Activated CD8-positive, alpha-beta memory T cell treated with anti-CD3 and anti-CD28 coated beads, Interleukin-2, amount 50 U/mL, for 24 hours (primary cell): Measurements from ENCODE around the gene PDZD11.
"Not testable (repeated sequence)": the region's sequence is repeated elsewhere in the genome, so short reads cannot be mapped to it uniquely, and the experiment has no call there.

Source experiments
- DNase-seq: peaks from one replicate; pipeline ENCODE4 v3.0.0-alpha.2; 2020; ENCODE audit errors: extremely low read depth

PDZD11 gene, protein sequence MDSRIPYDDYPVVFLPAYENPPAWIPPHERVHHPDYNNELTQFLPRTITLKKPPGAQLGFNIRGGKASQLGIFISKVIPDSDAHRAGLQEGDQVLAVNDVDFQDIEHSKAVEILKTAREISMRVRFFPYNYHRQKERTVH

DNA sequence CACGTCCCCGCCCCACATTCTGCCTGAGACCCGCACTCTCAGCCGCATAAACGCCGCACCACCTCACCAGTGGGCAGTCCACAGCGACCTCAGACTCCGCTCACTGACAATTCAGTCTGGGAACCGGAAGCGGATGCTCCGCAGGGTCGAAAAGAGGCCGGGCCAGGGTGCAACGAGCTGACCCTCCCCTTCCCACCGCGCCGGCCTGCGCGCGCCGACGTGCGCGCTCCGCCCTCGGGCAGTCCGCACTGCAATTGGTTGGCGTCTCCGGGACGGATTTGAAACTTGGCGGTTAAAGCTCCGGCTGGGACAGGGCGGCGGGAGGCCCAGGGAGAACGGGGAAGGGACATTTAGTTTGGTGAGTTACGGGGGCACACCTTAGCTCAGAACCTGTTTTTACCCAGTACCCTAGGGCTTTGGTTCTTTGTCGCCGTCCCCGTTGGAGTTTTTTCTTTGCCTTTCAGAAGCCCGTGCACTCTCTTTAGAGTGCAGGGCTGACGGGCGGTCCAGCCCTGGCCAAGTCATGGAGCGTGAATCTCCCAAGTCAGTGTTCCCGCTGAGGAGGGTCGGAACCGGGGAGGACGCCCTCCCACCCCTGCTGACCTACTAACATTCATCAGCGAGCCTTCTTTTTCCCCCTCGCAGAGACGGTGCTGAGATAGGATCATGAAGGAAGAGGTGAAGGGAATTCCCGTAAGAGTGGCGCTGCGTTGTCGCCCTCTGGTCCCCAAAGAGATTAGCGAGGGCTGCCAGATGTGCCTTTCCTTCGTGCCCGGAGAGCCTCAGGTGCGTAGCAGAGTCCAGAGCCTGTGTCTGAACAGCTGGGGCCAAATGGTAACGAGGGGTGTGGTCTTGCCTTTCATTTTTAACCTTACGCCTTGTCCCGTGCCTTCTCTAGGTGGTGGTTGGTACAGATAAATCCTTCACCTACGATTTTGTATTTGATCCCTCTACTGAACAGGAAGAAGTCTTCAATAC is at the start of gene PDZD11, which contains the start of gene KIF4A:
PDZD11 (minus strand) TSS at position 135 of the 978 bp plus-strand sequence. CDS start 586 bp downstream, outside the sequence.
KIF4A (plus strand) TSS at position 312 of the 978 bp plus-strand sequence; CDS start at position 667, 355 bp downstream.
- peak; percentile 44 for DNase-seq

- DNase-seq: no peak
These were observed 48.6 kb upstream of the PDZD11 start for GRCh38 chrX:70338290-70338689.

GRCh38 chrX:70336767-70337166 is 47.0 kb upstream of the PDZD11 start:
- no peak for DNase-seq

DNA sequence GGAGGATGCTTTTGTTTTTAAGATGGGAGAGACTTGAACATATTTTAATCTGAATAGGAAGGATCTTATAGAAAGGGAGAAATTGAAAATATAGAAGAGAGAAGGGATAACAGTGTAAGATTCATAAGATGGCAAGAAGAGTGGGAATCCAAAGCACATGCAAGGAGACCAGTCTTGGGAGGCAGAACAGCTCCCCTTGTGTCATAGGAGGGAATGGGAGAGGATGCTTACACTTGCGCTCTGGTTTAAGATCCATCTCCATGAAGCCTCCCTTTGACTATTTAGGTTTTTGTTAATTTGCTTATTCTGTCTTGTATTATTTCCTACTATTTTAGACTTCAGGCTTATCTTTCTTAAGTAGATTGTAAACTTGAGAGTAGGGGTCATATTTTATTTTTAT is 42.9 kb upstream of the PDZD11 start:
- no peak for DNase-seq

- DNase-seq: no peak
These were observed 41.4 kb upstream of the PDZD11 start for GRCh38 chrX:70331161-70331560.

DNA sequence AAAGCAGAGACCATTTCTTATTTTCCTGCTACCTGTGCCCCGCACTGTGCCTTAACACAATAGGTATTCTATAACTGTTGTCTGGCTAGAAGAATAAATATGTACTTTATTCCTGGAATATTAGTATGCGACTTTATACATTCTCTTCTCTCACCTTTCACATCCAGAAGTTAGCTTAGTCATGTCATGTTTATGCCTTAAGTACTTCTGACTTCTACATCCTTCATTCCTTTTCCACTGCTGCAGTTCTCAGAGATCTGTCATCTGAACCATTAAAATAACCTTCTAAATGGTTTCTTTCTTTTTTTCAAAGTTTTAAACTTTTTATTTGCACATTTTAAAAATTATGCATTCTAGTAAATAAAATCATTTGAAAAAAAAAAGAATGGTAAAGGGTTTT is 34.6 kb upstream of the PDZD11 start:
- no peak for DNase-seq

GRCh38 chrX:70323628-70324027 is 33.9 kb upstream of the PDZD11 start:
- DNase-seq: not testable (repeated sequence)

DNA sequence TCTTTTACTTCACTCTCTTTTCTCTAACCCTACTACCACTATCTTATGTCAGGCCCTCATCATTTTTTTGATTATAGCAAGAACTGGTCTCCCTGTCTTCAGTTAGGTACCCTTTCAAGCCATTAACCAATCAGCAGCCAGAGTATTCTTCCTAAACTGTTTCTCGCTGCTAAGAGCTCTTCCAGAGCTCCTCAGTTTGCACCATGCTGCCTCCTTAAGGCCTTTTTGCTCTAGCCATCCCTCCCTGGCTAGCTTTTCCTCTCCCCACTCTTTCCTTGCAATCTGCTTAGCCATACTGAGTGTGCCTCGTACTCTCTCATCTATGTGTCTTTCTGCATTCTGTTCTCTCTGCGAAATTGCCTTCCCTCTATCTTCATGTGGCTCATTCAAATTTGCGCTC is 33.1 kb upstream of the PDZD11 start:
- DNase-seq: no peak

DNA sequence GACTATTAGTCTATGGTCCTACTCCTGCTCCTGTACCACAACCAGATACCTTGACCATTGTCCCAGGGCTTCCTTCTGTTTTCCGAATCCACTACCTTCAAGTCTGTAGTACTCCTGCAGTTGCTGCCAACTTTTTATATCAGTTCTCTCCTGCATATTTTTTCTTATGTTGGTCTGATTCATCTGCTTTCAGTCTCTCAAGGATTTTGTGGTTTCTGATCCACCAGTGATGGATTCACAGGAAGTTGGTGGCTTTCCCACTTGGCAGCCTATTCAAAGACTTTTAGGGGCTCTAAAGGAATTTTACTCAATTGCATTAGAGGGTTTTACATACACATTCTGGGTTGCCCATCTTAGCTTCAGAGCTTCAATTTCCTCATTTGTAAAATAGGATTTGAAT is 23.8 kb upstream of the PDZD11 start:
- no peak for DNase-seq

- DNase-seq: no peak
These were observed 12.0 kb upstream of the PDZD11 start for GRCh38 chrX:70301716-70302115.

DNA sequence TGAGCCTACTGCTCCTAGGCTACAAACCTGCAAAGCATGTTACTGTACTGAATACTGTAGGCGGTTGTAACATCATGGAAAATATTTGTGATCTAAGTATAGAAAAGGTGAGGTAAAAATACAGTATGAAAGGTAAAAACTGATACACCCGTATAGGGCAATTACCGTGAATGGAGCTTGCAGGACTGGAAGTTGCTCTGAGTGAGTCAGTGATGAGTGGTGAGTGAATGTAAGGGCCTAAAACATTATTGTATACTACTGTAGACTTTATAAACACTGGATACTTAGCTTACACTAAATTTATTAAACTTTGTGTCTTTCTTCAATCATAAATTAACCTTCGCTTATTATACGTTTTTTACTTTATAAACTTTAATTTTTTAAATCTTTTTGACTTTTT is 3.9 kb upstream of the PDZD11 start:
- DNase-seq: no peak

- no peak for DNase-seq
These were observed 3.1 kb upstream of the PDZD11 start for GRCh38 chrX:70292788-70293187.

- no peak for DNase-seq
These were observed 447 bp downstream of the PDZD11 start for GRCh38 chrX:70289168-70289792.

DNA sequence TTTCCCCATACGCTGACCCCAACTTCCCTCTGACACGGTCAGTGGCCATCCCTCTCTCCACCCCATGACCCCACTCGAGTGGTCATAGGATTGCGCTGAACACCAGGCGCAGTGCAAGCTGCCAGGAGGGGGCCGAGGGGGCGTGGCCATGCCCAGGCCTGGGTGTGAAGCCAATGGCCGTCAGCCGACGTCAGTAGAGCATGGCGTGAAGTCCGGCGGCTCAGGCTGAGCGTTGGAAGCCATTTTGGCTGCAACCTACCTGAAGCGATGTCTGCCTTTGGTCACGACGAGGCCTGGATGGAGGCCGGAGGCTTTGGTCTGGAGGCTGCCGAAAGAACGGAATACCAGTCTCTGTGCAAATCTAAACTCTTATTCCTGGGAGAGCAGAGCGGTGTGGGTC is 7.8 kb downstream of the PDZD11 start, which contains the start of gene RAB41:
RAB41 (plus strand) TSS at position 222 of the 400 bp plus-strand sequence; CDS start at position 268, 46 bp downstream.
- DNase-seq: no peak

- no peak for DNase-seq
These were observed 9.2 kb downstream of the PDZD11 start for GRCh38 chrX:70280573-70280972.

- no peak for DNase-seq
These were observed 10.6 kb downstream of the PDZD11 start for GRCh38 chrX:70279081-70279480.

DNA sequence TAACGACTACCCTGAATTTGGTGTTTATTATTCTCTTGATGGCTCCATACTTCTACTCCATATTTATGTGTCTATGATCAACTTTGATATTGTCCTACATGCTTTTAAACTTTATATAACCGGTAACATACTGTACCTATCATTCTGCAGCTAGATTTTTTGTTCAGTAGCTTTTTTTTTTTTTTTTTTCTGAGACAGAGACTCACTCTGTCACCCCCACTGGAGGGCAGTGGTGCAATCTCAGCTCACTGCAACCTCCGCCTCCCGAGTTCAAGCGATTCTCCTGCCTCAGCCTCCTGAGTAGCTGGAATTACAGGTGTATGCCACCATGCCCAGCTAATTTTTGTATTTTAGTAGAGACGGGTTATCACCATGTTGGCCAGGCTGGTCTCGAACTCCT is 15.7 kb downstream of the PDZD11 start:
- DNase-seq: not testable (repeated sequence)

DNA sequence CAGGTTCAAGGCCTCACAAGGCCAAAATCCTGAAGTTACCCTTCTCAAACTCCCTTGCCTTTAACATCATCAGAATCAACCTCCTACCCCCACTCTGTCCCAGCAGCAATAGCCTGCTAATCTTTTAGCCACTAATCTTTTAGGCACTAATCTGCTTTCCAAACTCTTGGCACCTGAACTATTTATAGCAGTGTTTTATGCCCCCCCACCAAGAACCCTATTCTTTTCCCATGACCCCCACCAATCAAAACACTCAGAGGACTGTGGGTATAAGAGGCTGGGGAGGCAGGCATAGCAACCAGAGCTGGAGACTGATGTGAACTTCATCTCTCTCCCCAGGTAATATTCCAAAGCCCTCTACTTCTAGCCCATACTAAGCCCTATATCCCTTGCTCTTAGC is 21.7 kb downstream of the PDZD11 start, which contains the start of gene ARR3:
ARR3 (plus strand) TSS at position 301 of the 400 bp plus-strand sequence. CDS start 1,052 bp downstream, outside the sequence.
- no peak for DNase-seq

- no peak for DNase-seq
These were observed 24.9 kb downstream of the PDZD11 start for GRCh38 chrX:70264784-70265183.

DNA sequence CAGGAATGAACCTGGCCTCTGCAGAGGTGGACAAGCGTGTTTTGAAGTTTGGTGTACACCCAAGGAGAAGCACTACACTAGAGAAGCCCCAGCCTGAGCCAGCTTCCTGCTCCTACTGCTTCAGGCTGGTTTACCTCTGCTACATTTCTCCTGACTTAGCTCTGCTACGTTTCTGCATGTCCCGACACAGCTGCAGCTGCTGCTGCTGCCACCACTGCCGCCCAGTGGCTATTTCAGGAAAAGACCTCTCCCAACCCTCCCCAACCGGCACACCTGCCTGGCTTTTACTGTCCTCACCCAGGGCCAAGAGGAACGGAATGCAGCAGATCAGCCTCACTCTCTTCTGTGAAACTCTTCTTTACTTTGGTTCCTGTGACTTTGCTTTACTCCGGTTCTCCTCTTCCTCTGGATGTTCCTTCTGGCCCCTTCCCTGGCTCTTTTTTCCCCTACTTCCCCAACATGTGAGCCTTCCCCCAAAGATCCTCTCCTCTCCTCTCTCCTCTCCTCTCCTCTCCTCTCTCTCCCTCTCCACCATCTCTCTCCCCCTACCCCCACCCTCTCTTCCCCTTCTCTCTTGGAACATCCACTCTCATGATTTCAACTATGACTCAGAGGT is 26.7 kb downstream of the PDZD11 start:
- DNase-seq: no peak

GRCh38 chrX:70260104-70260503 is 29.6 kb downstream of the PDZD11 start, which contains the start of gene P2RY4:
Gene P2RY4, minus strand, starts transcription at chrX:70260204. Its CDS starts 580 bp downstream, at chrX:70259624.
- no peak for DNase-seq
